WTC11 (cell line): ENCODE data around the gene FANCD2OS. TPM values are rescaled to one million over a fixed set of nuclear protein-coding genes. Genes with fewer than 3 reads are reported as not detected.

Experiments
- ATAC-seq: fragments of 200-7000 bp; cut with Tn5 transposase; 2 replicates; pipeline ENCODE4 v1.10.0; 2021; ENCODE audit warnings: mild to moderate bottlenecking, moderate library complexity
- CTCF ChIA-PET: fragments of 300-600 bp; sonication (Branson Sonifier 250); formaldehyde crosslinking; loops from one replicate; lab custom pipeline; 2021; ENCODE audit warnings: antibody characterized with exemption; lab: Charles Lee
- POLR2A ChIA-PET: fragments of 350-600 bp; sonication (Branson Sonifier 250); formaldehyde crosslinking; loops from one replicate; lab custom pipeline; 2021; ENCODE audit warnings: antibody characterized with exemption; lab: Charles Lee
- DNase-seq: peaks from one replicate; pipeline ENCODE4 v3.0.0; 2021; ENCODE audit warnings: low spot score
- H3K27ac Mint-ChIP-seq: 2 replicates; pipeline ENCODE4 v1.8.0; 2021; ENCODE audit warnings: mixed read lengths
- H3K27me3 Mint-ChIP-seq: 2 replicates; pipeline ENCODE4 v1.8.0; 2021; ENCODE audit warnings: low read depth, mild to moderate bottlenecking, moderate library complexity, mixed read lengths
- H3K36me3 Mint-ChIP-seq: 2 replicates; pipeline ENCODE4 v1.8.0; 2021; ENCODE audit warnings: mixed read lengths
- H3K4me1 Mint-ChIP-seq: 2 replicates; pipeline ENCODE4 v1.8.0; 2022; ENCODE audit warnings: mixed read lengths
- H3K4me3 Mint-ChIP-seq: 2 replicates; pipeline ENCODE4 v1.8.0; 2021; ENCODE audit warnings: mild to moderate bottlenecking, moderate library complexity, mixed read lengths
- H3K9me3 Mint-ChIP-seq: 2 replicates; pipeline ENCODE4 v1.8.0; 2021; ENCODE audit warnings: mixed read lengths
- AFF4 ChIP-seq: sonication (generic); formaldehyde crosslinking; IDR thresholded peaks from 2 replicates; pipeline ENCODE4 v1.8.1; 2023; ENCODE audit warnings: mild to moderate bottlenecking, missing genetic modification reagents, borderline replicate concordance
- AR ChIP-seq: fragments of 250-450 bp; sonication (Bioruptor Pico); IDR thresholded peaks from 2 replicates; pipeline ENCODE4 v1.9.0; 2021; ENCODE audit warnings: mild to moderate bottlenecking
- FOXK1 ChIP-seq: sonication (generic); formaldehyde crosslinking; IDR thresholded peaks from 2 replicates; pipeline ENCODE4 v1.8.0; 2022; ENCODE audit warnings: mild to moderate bottlenecking, moderate library complexity, missing genetic modification reagents
- FOXP4 ChIP-seq: sonication (generic); formaldehyde crosslinking; IDR thresholded peaks from 2 replicates; pipeline ENCODE4 v1.8.0; 2022; ENCODE audit warnings: mild to moderate bottlenecking, missing genetic modification reagents
- PREB ChIP-seq: sonication (generic); formaldehyde crosslinking; IDR thresholded peaks from 2 replicates; pipeline ENCODE4 v1.8.1; 2022; ENCODE audit warnings: mild to moderate bottlenecking, missing genetic modification reagents, moderate library complexity, borderline replicate concordance
- STAT6 ChIP-seq: sonication (generic); formaldehyde crosslinking; conservative IDR thresholded peaks from 2 replicates; pipeline ENCODE4 v1.8.1; 2023; ENCODE audit warnings: mild to moderate bottlenecking, low read depth, missing genetic modification reagents, moderate library complexity
- ZBTB43 ChIP-seq: sonication (generic); formaldehyde crosslinking; IDR thresholded peaks from 2 replicates; pipeline ENCODE4 v1.8.1; 2023; ENCODE audit warnings: mild to moderate bottlenecking, missing genetic modification reagents
- ZNF396 ChIP-seq: fragments of 250-450 bp; sonication (Bioruptor Pico); IDR thresholded peaks from 2 replicates; pipeline ENCODE4 v1.8.0; 2021; ENCODE audit warnings: mild to moderate bottlenecking, moderate library complexity, borderline replicate concordance
- total RNA-seq: library from RNA; stranded (reverse); gene quantifications from 3 replicates; pipeline ENCODE4 v1.2.3, GENCODE V29; 2021

The FANCD2OS gene
- total RNA-seq, 1 experiment from 2014 or later, result not detected

GRCh38 chr3:10155658-10156057 lies 47.6 kb upstream of the FANCD2OS start (continued):
- TF ChIP-seq STAT6 (CRISPR knock-in tag) (no peak), FOXP4 (CRISPR knock-in tag) (no peak), AR (no peak)

- ATAC-seq, result no peak
- H3K27ac Mint-ChIP-seq, result peak overlapping the region; percentile 53; the same call in 1 of the 2 replicates
- no peak overlapping the region for H3K4me3 Mint-ChIP-seq
- no peaks in the 10 kb centered on the region for H3K27me3 Mint-ChIP-seq
- no peaks in the 10 kb centered on the region for H3K4me1 Mint-ChIP-seq
- DNase-seq, result no peak
- ChIA-PET POLR2A (interaction anchor here (0.6 kb wide), 2 partner anchors 71 to 418 kb away, joined by 3 read pairs; no protein-coding TSS in a partner anchor), CTCF (no interaction called here)
- H3K9me3 Mint-ChIP-seq, result no peaks in the 10 kb centered on the region
- no peak for TF ChIP-seq PREB (CRISPR knock-in tag)
- no peak for TF ChIP-seq ZBTB43 (CRISPR knock-in tag)
- no peak for TF ChIP-seq ZNF396
- TF ChIP-seq AFF4 (CRISPR knock-in tag), result no peak
- no peak for TF ChIP-seq FOXK1 (CRISPR knock-in tag)
- H3K36me3 Mint-ChIP-seq, result peaks cover 25% of the 10 kb centered on the region
Measured at GRCh38 chr3:10155123-10155472, 47.0 kb upstream of the FANCD2OS start.
